ENCODE results near the gene MYCBP2. TPM values are rescaled to one million over a fixed set of nuclear protein-coding genes. Genes with fewer than 3 reads are reported as not detected.

The MYCBP2 gene
- total RNA-seq, 6 experiments from 2014 or later: 52.7 to 66.3 (median 54.9) TPM

GRCh38 chr13:77065461-77066147 is 261.3 kb downstream of the MYCBP2 start:
- Mint-ChIP-seq H3K9me3 (no peaks in the 10 kb centered on the region), H3K4me3 (no peak overlapping the region)

GRCh38 chr13:77062097-77062496 is 264.8 kb downstream of the MYCBP2 start:
- no peaks in the 10 kb centered on the region for H3K9me3 Mint-ChIP-seq
- H3K36me3 Mint-ChIP-seq (ENCODE audit: low read depth): peaks cover 8% of the 10 kb centered on the region
- H3K4me1 Mint-ChIP-seq (ENCODE audit: low read depth): peaks cover 13% of the 10 kb centered on the region
- no peak for TF ChIP-seq CTCF (IDR thresholded peaks at IDR 0.05)
- H3K27ac Mint-ChIP-seq: peak overlapping the region; percentile 25
- DNase-seq: peak; percentile 7
- H3K4me3 Mint-ChIP-seq: no peak overlapping the region
- H3K27me3 Mint-ChIP-seq (ENCODE audit: insufficient read depth): no peaks in the 10 kb centered on the region

More at GRCh38 chr13:77065461-77066147, 261.3 kb downstream of the MYCBP2 start:
- TF ChIP-seq CTCF (IDR thresholded peaks at IDR 0.05): no peak
- DNase-seq: no peak
- Mint-ChIP-seq H3K4me1 (ENCODE audit: low read depth) (peaks cover 13% of the 10 kb centered on the region), H3K36me3 (ENCODE audit: low read depth) (peaks cover 8% of the 10 kb centered on the region), H3K27me3 (ENCODE audit: insufficient read depth) (no peaks in the 10 kb centered on the region), H3K27ac (no peak overlapping the region)

GRCh38 chr13:77061362-77061761 is 265.5 kb downstream of the MYCBP2 start:
- no peak overlapping the region for H3K27ac Mint-ChIP-seq
- TF ChIP-seq CTCF (IDR thresholded peaks at IDR 0.05): no peak
- no peaks in the 10 kb centered on the region for H3K27me3 Mint-ChIP-seq (ENCODE audit: insufficient read depth)
- peaks cover 8% of the 10 kb centered on the region for H3K36me3 Mint-ChIP-seq (ENCODE audit: low read depth)
- no peak overlapping the region for H3K4me3 Mint-ChIP-seq
- DNase-seq: no peak
- H3K4me1 Mint-ChIP-seq (ENCODE audit: low read depth): peaks cover 13% of the 10 kb centered on the region
- H3K9me3 Mint-ChIP-seq: no peaks in the 10 kb centered on the region

GRCh38 chr13:77056886-77057285 is 270.0 kb downstream of the MYCBP2 start:
- Mint-ChIP-seq H3K4me1 (ENCODE audit: low read depth) (peaks cover 3% of the 10 kb centered on the region), H3K4me3 (no peak overlapping the region), H3K36me3 (ENCODE audit: low read depth) (peaks cover 22% of the 10 kb centered on the region), H3K27me3 (ENCODE audit: insufficient read depth) (no peaks in the 10 kb centered on the region), H3K27ac (no peak overlapping the region), H3K9me3 (no peaks in the 10 kb centered on the region)
- DNase-seq: no peak
- no peak for TF ChIP-seq CTCF (IDR thresholded peaks at IDR 0.05)

GRCh38 chr13:77056382-77056781 is 270.5 kb downstream of the MYCBP2 start:
- no peak for TF ChIP-seq CTCF (IDR thresholded peaks at IDR 0.05)
- Mint-ChIP-seq H3K27me3 (ENCODE audit: insufficient read depth) (no peaks in the 10 kb centered on the region), H3K4me1 (ENCODE audit: low read depth) (no peaks in the 10 kb centered on the region), H3K4me3 (no peak overlapping the region), H3K27ac (no peak overlapping the region), H3K9me3 (no peaks in the 10 kb centered on the region), H3K36me3 (ENCODE audit: low read depth) (peaks cover 24% of the 10 kb centered on the region)
- DNase-seq: no peak
